Calu3 (cell line): ENCODE results near the gene PLXNA3. TPM values are rescaled to one million over a fixed set of nuclear protein-coding genes. Genes with fewer than 3 reads are reported as not detected.

ENCODE experiments used
- Bru-seq: library from RNA; stranded (reverse); fragments of 400-500 nt; gene quantifications from one replicate; lab custom pipeline; 2021; lab: Mats Ljungman, UMichigan
- BruChase-seq, 2 experiments: library from RNA; stranded (reverse); fragments of 400-500 nt; gene quantifications; one replicate each; lab custom pipeline; 2021; lab: Mats Ljungman, UMichigan
- BruUV-seq: library from RNA; stranded (reverse); fragments of 400-500 nt; replicated peaks from 2 replicates; lab custom pipeline; 2021; lab: Mats Ljungman, UMichigan
- CTCF ChIA-PET: fragments of 300-600 bp; sonication (Branson Sonifier 250); formaldehyde crosslinking; loops from one replicate; lab custom pipeline; 2022; ENCODE audit warnings: antibody characterized with exemption; lab: Charles Lee
- DNase-seq: peaks from one replicate; pipeline ENCODE4 v3.0.0; 2022
- H3K27ac Mint-ChIP-seq: one replicate; pipeline ENCODE4 v1.8.0; 2022; ENCODE audit warnings: mixed read lengths; ENCODE audit not compliant: unreplicated experiment
- H3K27me3 Mint-ChIP-seq: one replicate; pipeline ENCODE4 v1.8.0; 2022; ENCODE audit warnings: mixed read lengths; ENCODE audit not compliant: unreplicated experiment
- H3K36me3 Mint-ChIP-seq: one replicate; pipeline ENCODE4 v1.8.0; 2022; ENCODE audit warnings: mild to moderate bottlenecking, moderate library complexity, mixed read lengths; ENCODE audit not compliant: insufficient read depth, unreplicated experiment
- H3K4me1 Mint-ChIP-seq: one replicate; pipeline ENCODE4 v1.8.0; 2022; ENCODE audit warnings: mild to moderate bottlenecking, low read depth, mixed read lengths; ENCODE audit not compliant: unreplicated experiment
- H3K4me3 Mint-ChIP-seq: one replicate; pipeline ENCODE4 v1.8.0; 2022; ENCODE audit warnings: mild to moderate bottlenecking, low read depth, moderate library complexity, mixed read lengths; ENCODE audit not compliant: unreplicated experiment
- H3K9me3 Mint-ChIP-seq: one replicate; pipeline ENCODE4 v1.8.0; 2022; ENCODE audit warnings: low read depth, mixed read lengths; ENCODE audit not compliant: unreplicated experiment
- intact Hi-C: fragments of 100-400 bp; cut with micrococcal nuclease; formaldehyde crosslinking; loops from one replicate; pipeline ENCODE4 v1.10.0; 2022; ENCODE audit not compliant: unreplicated experiment
- long read RNA-seq: library from polyadenylated mRNA; stranded (forward); transcript quantifications from one replicate; pipeline ENCODE4 v2.0.0, GENCODE V29; 2022
- total RNA-seq: library from RNA; stranded (reverse); gene quantifications from 2 replicates; pipeline ENCODE4 v1.2.3, GENCODE V29; 2022
- TF ChIP-seq, protein P1 (sequence below): fragments of 200-600 bp; IDR thresholded peaks from one replicate; pipeline ENCODE4 v1.8.0; 2022; ENCODE audit warnings: antibody characterized with exemption; ENCODE audit not compliant: unreplicated experiment

PLXNA3 gene
- total RNA-seq, result 74.0 and 82.6 TPM in 2 replicates
- percentile 48 among the genes with signal in this experiment for Bru-seq, nascent RNA
- percentile 85 among the genes with signal in this experiment for BruChase-seq, experiment 1, labeled RNA remaining after a 6-hour chase
- BruChase-seq, experiment 2, labeled RNA remaining after a 2-hour chase, result percentile 78 among the genes with signal in this experiment
- long read RNA-seq, full-length matches to known transcripts, result 2 of 22 reads
- long read RNA-seq, partial matches to known transcripts, result 10 of 22 reads
- long read RNA-seq, other reads (novel, unspliced or antisense), result 10 of 22 reads

DNA sequence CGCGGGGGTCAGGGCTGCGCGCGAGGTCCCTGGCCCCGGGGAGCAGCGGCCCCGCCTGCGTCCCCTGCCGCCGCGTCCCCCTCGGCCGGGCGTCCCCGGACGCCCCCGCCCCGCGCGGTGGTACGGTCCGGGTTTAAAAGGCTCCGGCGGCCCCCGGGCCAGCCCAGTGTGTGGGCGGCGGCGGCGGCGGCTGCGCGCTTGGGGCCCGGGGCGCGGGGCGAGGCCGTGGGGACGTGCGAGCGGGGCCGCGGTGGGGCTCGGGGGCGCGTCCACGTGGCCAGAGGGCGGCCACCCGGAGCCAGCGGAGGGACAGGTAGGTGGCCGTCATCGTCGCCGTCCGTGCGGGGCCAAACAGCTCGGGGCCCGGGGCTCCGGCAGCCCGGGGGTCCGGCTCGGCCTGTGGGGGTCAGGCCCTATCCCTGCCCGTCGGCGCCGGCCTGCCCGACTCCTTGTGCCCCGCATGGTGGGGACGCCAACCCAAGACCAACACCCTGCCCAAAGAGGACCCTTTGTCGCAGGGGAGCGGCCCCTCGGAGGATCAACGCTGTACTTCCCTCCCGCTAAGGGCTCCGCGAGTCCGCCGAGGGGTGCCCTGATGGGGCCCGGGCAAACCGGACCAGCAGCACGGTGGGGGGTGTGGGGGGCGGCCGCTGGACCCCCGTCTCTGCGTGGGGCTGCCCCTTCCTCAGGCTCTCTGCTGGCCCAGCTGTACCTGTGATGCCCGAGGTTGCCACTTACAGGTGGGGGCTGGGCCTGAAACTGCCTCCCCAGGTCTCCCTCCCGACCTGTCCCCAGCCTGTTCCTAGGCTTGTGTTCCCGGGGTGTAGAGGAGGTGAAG, at the start of gene PLXNA3:
Gene PLXNA3, plus strand, starts transcription at position 166 of the 838 bp plus-strand sequence. CDS start 1,903 bp downstream, outside the sequence.
- DNase-seq, result peak; percentile 74
- CTCF ChIA-PET, result interaction anchor here (1.3 kb wide), 1 partner anchor 90 kb away, joined by 3 read pairs; no protein-coding TSS in a partner anchor
- Mint-ChIP-seq H3K4me1 (peaks cover 17% of the 10 kb centered on the region), H3K36me3 (peaks cover 39% of the 10 kb centered on the region), H3K9me3 (no peaks in the 10 kb centered on the region), H3K4me3 (peak within 1 kb of the TSS; percentile 87), H3K27ac (peak within 1 kb of the TSS; percentile 98), H3K27me3 (no peaks in the 10 kb centered on the region)
- BruUV-seq, result TSS peak; percentile 32
- intact Hi-C loops, result no loop called here
- TF ChIP-seq, protein P1, sequence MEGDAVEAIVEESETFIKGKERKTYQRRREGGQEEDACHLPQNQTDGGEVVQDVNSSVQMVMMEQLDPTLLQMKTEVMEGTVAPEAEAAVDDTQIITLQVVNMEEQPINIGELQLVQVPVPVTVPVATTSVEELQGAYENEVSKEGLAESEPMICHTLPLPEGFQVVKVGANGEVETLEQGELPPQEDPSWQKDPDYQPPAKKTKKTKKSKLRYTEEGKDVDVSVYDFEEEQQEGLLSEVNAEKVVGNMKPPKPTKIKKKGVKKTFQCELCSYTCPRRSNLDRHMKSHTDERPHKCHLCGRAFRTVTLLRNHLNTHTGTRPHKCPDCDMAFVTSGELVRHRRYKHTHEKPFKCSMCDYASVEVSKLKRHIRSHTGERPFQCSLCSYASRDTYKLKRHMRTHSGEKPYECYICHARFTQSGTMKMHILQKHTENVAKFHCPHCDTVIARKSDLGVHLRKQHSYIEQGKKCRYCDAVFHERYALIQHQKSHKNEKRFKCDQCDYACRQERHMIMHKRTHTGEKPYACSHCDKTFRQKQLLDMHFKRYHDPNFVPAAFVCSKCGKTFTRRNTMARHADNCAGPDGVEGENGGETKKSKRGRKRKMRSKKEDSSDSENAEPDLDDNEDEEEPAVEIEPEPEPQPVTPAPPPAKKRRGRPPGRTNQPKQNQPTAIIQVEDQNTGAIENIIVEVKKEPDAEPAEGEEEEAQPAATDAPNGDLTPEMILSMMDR, result no peak

DNA sequence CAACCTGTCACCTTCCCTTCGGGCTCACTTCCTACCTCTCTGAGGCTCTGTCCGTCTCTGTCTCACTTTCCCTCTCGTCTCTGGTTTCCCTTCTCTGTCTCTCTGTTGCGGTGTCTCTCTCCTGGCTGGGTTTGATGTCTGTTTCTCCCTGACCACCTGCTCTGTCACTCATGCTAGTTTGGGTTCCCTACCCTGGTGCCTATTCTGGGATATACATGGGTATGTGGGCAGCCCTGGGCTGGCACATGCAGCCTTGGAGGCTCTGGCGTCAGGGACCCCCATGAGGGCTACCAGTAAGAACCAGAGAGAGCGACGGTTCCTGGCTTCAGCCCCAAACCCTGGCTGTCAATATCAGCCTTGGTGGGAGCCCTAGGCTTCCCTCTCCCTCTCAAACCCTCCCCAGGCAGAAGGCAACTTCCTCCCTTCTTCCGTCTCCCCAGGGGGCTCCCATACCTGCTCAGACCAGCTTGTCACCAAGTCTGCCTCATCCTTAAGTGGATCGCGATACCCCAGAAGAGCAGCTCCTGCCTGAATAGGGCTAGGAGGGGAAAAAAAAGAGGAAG, 49.3 kb upstream of the PLXNA3 start:
- intact Hi-C loops, result loop anchor here (5.0 kb wide), 1 partner anchor 84 kb away; the partner anchor contains the start of gene SLC10A3
- DNase-seq, result no peak
- no TSS peak for BruUV-seq
- no peaks in the 10 kb centered on the region for H3K9me3 Mint-ChIP-seq
- TF ChIP-seq, protein P1, result no peak
- no peaks in the 10 kb centered on the region for H3K27me3 Mint-ChIP-seq
- CTCF ChIA-PET, result interaction anchor here (1.0 to 2.0 kb wide), 2 partner anchors 15 to 35 kb away, joined by 3 to 7 read pairs; no protein-coding TSS in a partner anchor
- peaks cover 58% of the 10 kb centered on the region for H3K36me3 Mint-ChIP-seq
- H3K4me1 Mint-ChIP-seq, result peaks cover 19% of the 10 kb centered on the region
- peak overlapping the region; percentile 81 for H3K4me3 Mint-ChIP-seq
- H3K27ac Mint-ChIP-seq, result peak overlapping the region; percentile 72

DNA sequence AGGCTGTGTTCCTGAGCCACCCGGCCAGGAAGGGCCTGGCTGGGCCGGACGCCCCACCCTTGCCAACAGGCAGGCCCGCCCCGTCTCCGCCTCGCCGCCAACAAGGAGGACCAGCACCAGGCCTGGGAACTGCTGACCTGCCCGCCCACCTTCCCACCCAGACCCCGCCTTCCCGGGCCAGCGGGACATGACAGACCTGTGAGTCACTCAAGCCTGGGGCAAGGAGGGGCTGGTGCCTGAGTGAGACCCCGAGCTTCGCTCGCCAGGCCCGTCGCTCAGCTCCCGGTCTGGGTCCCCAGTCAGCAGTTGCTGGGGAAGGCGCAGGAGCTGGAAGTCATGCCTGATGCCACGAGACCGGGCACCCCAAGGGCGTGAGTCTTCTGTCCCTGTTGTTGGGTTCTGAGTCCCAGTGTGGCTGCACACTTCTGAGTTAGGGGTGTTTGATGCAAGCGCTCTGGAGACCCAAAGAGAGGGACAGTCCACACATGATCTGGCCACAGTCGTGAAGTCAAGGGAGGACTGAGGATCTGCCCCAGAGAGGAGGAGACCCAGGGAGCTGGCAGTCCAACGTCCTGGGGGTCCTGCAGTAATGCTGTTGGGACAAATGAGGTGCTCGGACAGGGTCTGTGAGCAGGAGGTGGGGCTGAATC, 48.7 kb upstream of the PLXNA3 start, which contains the start of gene DNASE1L1:
Gene DNASE1L1, minus strand, starts transcription at position 33 of the 650 bp plus-strand sequence. CDS start 3,686 bp downstream, outside the sequence.
- TF ChIP-seq, protein P1, result no peak
- Mint-ChIP-seq H3K9me3 (no peaks in the 10 kb centered on the region), H3K4me1 (peaks cover 19% of the 10 kb centered on the region), H3K36me3 (peaks cover 56% of the 10 kb centered on the region), H3K27me3 (no peaks in the 10 kb centered on the region), H3K27ac (peak within 1 kb of the TSS; percentile 72), H3K4me3 (peak within 1 kb of the TSS; percentile 81)
- CTCF ChIA-PET, result interaction anchor here (1.0 to 2.0 kb wide), 2 partner anchors 14 to 36 kb away, joined by 3 to 7 read pairs; no protein-coding TSS in a partner anchor
- intact Hi-C loops, result loop anchor here (5.0 kb wide), 1 partner anchor 83 kb away; the partner anchor contains the start of gene SLC10A3
- no TSS peak for BruUV-seq
- DNase-seq, result peak; percentile 95
